Measurements from ENCODE around the gene FCAMR.
"Not testable (repeated sequence)": the region's sequence is repeated elsewhere in the genome, so short reads cannot be mapped to it uniquely, and the experiment has no call there.

FCAMR gene

GRCh38 chr1:206939841-206940587, 30.2 kb downstream of the FCAMR start:
- Mint-ChIP-seq H3K27me3 (ENCODE audit: low read depth) (peaks cover 33% of the 10 kb centered on the region), H3K36me3 (ENCODE audit: low read depth) (no peaks in the 10 kb centered on the region), H3K4me1 (ENCODE audit: low read depth) (no peaks in the 10 kb centered on the region), H3K4me3 (no peak overlapping the region), H3K9me3 (no peaks in the 10 kb centered on the region), H3K27ac (no peak overlapping the region)

DNA sequence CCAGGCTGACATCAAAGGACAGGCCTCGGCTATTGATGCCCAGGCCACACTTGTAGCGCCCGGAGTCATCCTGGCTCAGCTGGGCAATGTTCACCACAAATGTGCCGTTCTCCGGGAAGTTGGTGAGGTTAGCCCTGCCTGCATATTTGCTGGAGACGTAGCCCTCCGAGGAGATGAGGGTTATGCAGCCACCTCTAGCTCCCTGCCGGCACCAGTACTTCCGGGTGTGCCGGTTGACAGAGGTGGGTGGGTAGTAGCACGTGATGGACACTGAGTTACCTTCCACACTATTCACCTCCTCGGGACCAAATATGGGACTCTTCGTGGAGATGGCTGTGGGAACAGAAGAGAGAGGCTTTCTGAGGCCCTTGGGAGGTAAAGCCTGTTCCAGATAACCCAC, 31.1 kb downstream of the FCAMR start:
- Mint-ChIP-seq H3K9me3 (no peaks in the 10 kb centered on the region), H3K4me1 (ENCODE audit: low read depth) (no peaks in the 10 kb centered on the region), H3K4me3 (no peak overlapping the region), H3K27me3 (ENCODE audit: low read depth) (peaks cover 26% of the 10 kb centered on the region), H3K36me3 (ENCODE audit: low read depth) (no peaks in the 10 kb centered on the region), H3K27ac (no peak overlapping the region)

GRCh38 chr1:206937425-206937824, 32.8 kb downstream of the FCAMR start:
- H3K27me3 Mint-ChIP-seq (ENCODE audit: low read depth): peaks cover 14% of the 10 kb centered on the region
- peaks cover 4% of the 10 kb centered on the region for H3K4me1 Mint-ChIP-seq (ENCODE audit: low read depth)
- H3K9me3 Mint-ChIP-seq: no peaks in the 10 kb centered on the region
- H3K4me3 Mint-ChIP-seq: no peak overlapping the region
- H3K27ac Mint-ChIP-seq: no peak overlapping the region
- H3K36me3 Mint-ChIP-seq (ENCODE audit: low read depth): no peaks in the 10 kb centered on the region

DNA sequence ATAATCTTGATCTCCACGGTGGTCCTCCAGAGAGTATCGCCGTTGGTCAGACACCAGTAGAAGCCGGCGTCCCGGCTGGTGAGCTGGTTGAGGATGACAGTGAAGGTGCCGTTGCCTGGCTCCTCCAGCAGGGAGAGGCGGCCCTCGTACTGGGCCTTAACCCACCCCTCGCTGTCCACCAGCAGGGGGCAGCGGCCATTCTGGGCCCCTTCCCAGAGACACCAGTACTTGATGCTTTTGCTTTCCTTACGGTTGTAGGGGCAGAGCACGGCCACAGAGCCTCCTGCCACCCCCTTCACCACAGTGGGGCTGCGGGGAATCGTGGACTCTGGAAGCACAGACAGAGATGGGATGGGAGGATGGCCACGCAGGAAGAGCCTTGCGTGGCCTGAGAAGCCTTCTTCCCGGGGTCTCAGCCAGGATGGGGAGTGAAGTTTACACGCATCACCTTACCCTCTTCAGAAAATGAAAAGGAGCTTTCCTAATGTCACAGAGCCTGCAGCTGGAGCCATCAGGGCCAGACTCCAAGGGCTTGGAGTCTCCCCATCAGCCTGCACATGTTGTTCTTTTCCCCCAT, 34.7 kb downstream of the FCAMR start:
- no peak overlapping the region for H3K27ac Mint-ChIP-seq
- H3K9me3 Mint-ChIP-seq: no peaks in the 10 kb centered on the region
- H3K4me3 Mint-ChIP-seq: no peak overlapping the region
- no peaks in the 10 kb centered on the region for H3K36me3 Mint-ChIP-seq (ENCODE audit: low read depth)
- H3K4me1 Mint-ChIP-seq (ENCODE audit: low read depth): peaks cover 5% of the 10 kb centered on the region
- H3K27me3 Mint-ChIP-seq (ENCODE audit: low read depth): peaks cover 3% of the 10 kb centered on the region

DNA sequence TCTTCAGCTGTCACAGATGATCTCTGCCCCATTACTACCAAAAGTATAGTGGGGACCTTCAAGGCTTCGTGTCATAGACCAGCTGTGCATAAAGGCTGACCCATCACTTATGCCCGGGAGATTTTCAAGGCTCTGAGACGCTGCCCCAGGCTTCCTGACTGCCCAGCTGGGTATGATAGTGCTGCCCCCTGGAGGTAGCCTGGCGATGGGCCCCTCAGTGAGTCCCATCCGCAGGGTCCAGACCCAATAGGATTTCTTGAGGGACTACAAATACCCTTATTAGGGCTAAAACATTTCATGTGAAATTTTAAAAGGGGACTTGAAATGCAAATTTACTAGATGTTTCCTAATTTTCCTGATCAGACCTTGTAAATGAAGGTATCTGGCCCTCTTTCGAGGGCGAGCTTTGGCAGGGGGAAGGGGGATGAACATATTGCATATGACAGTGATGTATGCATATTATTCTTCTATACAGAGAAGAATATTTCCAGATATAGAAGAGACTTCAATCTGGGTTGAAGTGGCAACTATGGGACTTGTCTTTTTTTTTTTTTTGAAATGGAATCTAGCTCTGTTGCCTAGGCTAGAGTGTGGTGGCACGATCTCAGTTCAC, 36.8 kb downstream of the FCAMR start:
- Mint-ChIP-seq H3K4me1 (ENCODE audit: low read depth) (peaks cover 10% of the 10 kb centered on the region), H3K36me3 (ENCODE audit: low read depth) (no peaks in the 10 kb centered on the region), H3K27me3 (ENCODE audit: low read depth) (no peaks in the 10 kb centered on the region), H3K27ac (no peak overlapping the region), H3K4me3 (no peak overlapping the region), H3K9me3 (no peaks in the 10 kb centered on the region)

DNA sequence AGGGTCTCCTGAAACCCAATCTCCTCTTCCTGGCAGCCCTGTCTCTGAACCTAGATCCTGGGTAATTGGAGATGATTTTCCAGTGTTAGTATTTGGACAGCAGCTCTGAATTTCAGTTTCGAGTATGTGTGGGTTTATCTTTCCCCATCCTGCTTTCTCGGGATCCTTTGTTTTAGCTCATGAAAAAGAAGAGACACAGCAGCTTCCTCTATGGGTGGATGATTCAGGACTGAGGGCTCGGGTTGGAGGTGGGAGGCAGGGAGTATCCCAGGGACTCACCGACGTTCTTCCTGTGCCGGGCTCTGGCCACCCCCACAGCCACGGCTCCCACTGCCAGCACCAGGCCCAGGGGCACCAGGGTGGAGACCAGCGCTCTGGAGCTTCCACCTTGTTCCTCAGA, 38.1 kb downstream of the FCAMR start:
- H3K36me3 Mint-ChIP-seq (ENCODE audit: low read depth): no peaks in the 10 kb centered on the region
- H3K27me3 Mint-ChIP-seq (ENCODE audit: low read depth): no peaks in the 10 kb centered on the region
- no peak overlapping the region for H3K27ac Mint-ChIP-seq
- H3K4me3 Mint-ChIP-seq: no peak overlapping the region
- peaks cover 14% of the 10 kb centered on the region for H3K4me1 Mint-ChIP-seq (ENCODE audit: low read depth)
- no peaks in the 10 kb centered on the region for H3K9me3 Mint-ChIP-seq

GRCh38 chr1:206931709-206932108, 38.6 kb downstream of the FCAMR start:
- H3K27ac Mint-ChIP-seq: no peak overlapping the region
- no peak overlapping the region for H3K4me3 Mint-ChIP-seq
- no peaks in the 10 kb centered on the region for H3K36me3 Mint-ChIP-seq (ENCODE audit: low read depth)
- no peaks in the 10 kb centered on the region for H3K27me3 Mint-ChIP-seq (ENCODE audit: low read depth)
- H3K4me1 Mint-ChIP-seq (ENCODE audit: low read depth): peaks cover 14% of the 10 kb centered on the region
- no peaks in the 10 kb centered on the region for H3K9me3 Mint-ChIP-seq

- H3K27me3 Mint-ChIP-seq (ENCODE audit: low read depth): no peaks in the 10 kb centered on the region
- H3K4me3 Mint-ChIP-seq: no peak overlapping the region
- H3K4me1 Mint-ChIP-seq (ENCODE audit: low read depth): peaks cover 14% of the 10 kb centered on the region
- peak overlapping the region; percentile 38 for H3K27ac Mint-ChIP-seq
- H3K36me3 Mint-ChIP-seq (ENCODE audit: low read depth): no peaks in the 10 kb centered on the region
- no peaks in the 10 kb centered on the region for H3K9me3 Mint-ChIP-seq
Measured at GRCh38 chr1:206930210-206930798, 40.0 kb downstream of the FCAMR start.

- H3K4me1 Mint-ChIP-seq (ENCODE audit: low read depth): peaks cover 14% of the 10 kb centered on the region
- no peak overlapping the region for H3K4me3 Mint-ChIP-seq
- no peaks in the 10 kb centered on the region for H3K36me3 Mint-ChIP-seq (ENCODE audit: low read depth)
- H3K27ac Mint-ChIP-seq: no peak overlapping the region
- H3K27me3 Mint-ChIP-seq (ENCODE audit: low read depth): no peaks in the 10 kb centered on the region
- H3K9me3 Mint-ChIP-seq: no peaks in the 10 kb centered on the region
Measured at GRCh38 chr1:206929524-206929923, 40.7 kb downstream of the FCAMR start.

DNA sequence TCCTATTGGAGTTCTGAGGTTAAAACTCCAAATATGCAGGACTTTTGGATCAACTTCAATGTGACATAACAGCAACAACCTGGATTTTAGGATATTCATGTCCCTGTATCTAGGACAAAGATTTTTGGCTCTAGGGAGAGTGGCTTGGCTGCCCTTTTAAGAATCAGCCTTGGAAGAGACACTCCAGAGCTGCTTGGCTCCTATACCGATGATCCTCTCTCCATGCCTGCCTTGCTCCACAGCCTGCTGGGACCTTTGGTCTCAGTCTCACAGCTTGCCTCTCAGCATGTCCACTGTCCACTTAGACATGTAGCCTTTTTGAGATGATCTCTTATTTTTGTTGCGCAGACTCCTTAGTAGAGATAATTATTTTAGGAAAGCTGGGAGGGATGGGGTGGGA, 44.0 kb downstream of the FCAMR start:
- Mint-ChIP-seq H3K27ac (no peak overlapping the region), H3K27me3 (ENCODE audit: low read depth) (no peaks in the 10 kb centered on the region), H3K4me1 (ENCODE audit: low read depth) (peaks cover 20% of the 10 kb centered on the region), H3K4me3 (no peak overlapping the region), H3K36me3 (ENCODE audit: low read depth) (no peaks in the 10 kb centered on the region), H3K9me3 (no peaks in the 10 kb centered on the region)

GRCh38 chr1:206925106-206925736, 45.0 kb downstream of the FCAMR start:
- peaks cover 25% of the 10 kb centered on the region for H3K4me1 Mint-ChIP-seq (ENCODE audit: low read depth)
- no peaks in the 10 kb centered on the region for H3K9me3 Mint-ChIP-seq

GRCh38 chr1:206924592-206925105, 45.6 kb downstream of the FCAMR start:
- Mint-ChIP-seq H3K36me3 (ENCODE audit: low read depth) (peaks cover 7% of the 10 kb centered on the region), H3K27ac (no peak overlapping the region), H3K4me3 (no peak overlapping the region), H3K27me3 (ENCODE audit: low read depth) (no peaks in the 10 kb centered on the region), H3K4me1 (ENCODE audit: low read depth) (peaks cover 26% of the 10 kb centered on the region), H3K9me3 (no peaks in the 10 kb centered on the region)

More at GRCh38 chr1:206925106-206925736, 45.0 kb downstream of the FCAMR start:
- H3K27me3 Mint-ChIP-seq (ENCODE audit: low read depth): no peaks in the 10 kb centered on the region
- H3K36me3 Mint-ChIP-seq (ENCODE audit: low read depth): peaks cover 4% of the 10 kb centered on the region
- H3K27ac Mint-ChIP-seq: no peak overlapping the region
- no peak overlapping the region for H3K4me3 Mint-ChIP-seq

- H3K36me3 Mint-ChIP-seq (ENCODE audit: low read depth); H3K27ac Mint-ChIP-seq; H3K9me3 Mint-ChIP-seq; H3K27me3 Mint-ChIP-seq (ENCODE audit: low read depth); H3K4me3 Mint-ChIP-seq: not testable (repeated sequence)
- H3K4me1 Mint-ChIP-seq (ENCODE audit: low read depth): peaks cover 26% of the 10 kb centered on the region
Measured at GRCh38 chr1:206923961-206924557, 46.2 kb downstream of the FCAMR start.

Measured in T-helper 1 cell treated with Interleukin-12 subunit alpha and Interleukin-12 subunit beta and Interleukin-4 antibody, amounts not matched to agents 30 μg/mL and 1 μg/mL, for 36 hours (primary cell).